Transverse colon (tissue), 4 donors: ENCODE results near the gene BTBD2. TPM values are rescaled to one million over a fixed set of nuclear protein-coding genes. Genes with fewer than 3 reads are reported as not detected.

Experiments used
- DNase-seq: peaks from one replicate; pipeline ENCODE4 v3.0.0-alpha.2; 2019
- H3K27ac ChIP-seq, 4 donors: fragments of 200-600 bp; sonication (generic); 2 replicates each; pipeline ENCODE4 v1.5.1; 2016 to 2018; ENCODE audit warnings: inconsistent platforms in 4 of 4
- H3K27me3 ChIP-seq: fragments of 200-600 bp; sonication (generic); 2 replicates; pipeline ENCODE4 v1.5.1; 2017; ENCODE audit warnings: inconsistent platforms
- H3K36me3 ChIP-seq, 4 donors: fragments of 200-600 bp; sonication (generic); 2 replicates each; pipeline ENCODE4 v1.5.1; 2017 to 2019; ENCODE audit warnings: inconsistent platforms in 4 of 4
- H3K4me1 ChIP-seq, 4 donors: fragments of 200-600 bp; sonication (generic); 2 replicates each; pipeline ENCODE4 v1.5.1; 2017 to 2020; ENCODE audit warnings: inconsistent platforms in 4 of 4
- H3K4me3 ChIP-seq, 4 donors: fragments of 200-600 bp; sonication (generic); 1 replicate in 1 of 4; 2 replicates in 3 of 4; pipeline versions ENCODE4 v1.5.1 to v1.6.1; 2017 to 2019; ENCODE audit warnings: inconsistent platforms in 4 of 4
- H3K9me3 ChIP-seq, 2 donors: fragments of 200-600 bp; sonication (generic); 2 replicates each; pipeline ENCODE4 v1.5.1; 2017 to 2019; ENCODE audit warnings: inconsistent platforms in 2 of 2
- CTCF ChIP-seq, 5 experiments: fragments of 200-600 bp in 3 of 5; fragments of 450-650 bp in 2 of 5; sonication (generic) in 3 of 5; IDR thresholded peaks; 1 replicate in 2 of 5; 2 replicates in 3 of 5; pipeline ENCODE4 v1.5.1; 2016 to 2017; ENCODE audit warnings: antibody characterized with exemption in 5 of 5, inconsistent platforms in 3 of 5, mild to moderate bottlenecking in 2 of 5, moderate library complexity in 1 of 5
- EP300 ChIP-seq: sonication (generic); formaldehyde crosslinking; IDR thresholded peaks from one replicate; pipeline ENCODE4 v1.6.1; 2017; ENCODE audit warnings: antibody characterized with exemption, low read depth
- POLR2A ChIP-seq: fragments of 450-650 bp; IDR thresholded peaks from one replicate; pipeline ENCODE4 v1.6.1; 2016; ENCODE audit warnings: antibody characterized with exemption, mild to moderate bottlenecking, moderate library complexity
- POLR2AphosphoS5 ChIP-seq, 3 donors: sonication (generic); formaldehyde crosslinking; IDR thresholded peaks; one replicate each; pipeline ENCODE4 v1.6.1; 2016; ENCODE audit warnings: antibody characterized with exemption in 3 of 3
- WGBS, 2 donors: methylation state at CpG; one replicate each; pipeline ENCODE4 v1.1.5; 2018; ENCODE audit warnings: low coverage in 1 of 2; 5-methylcytosine and 5-hydroxymethylcytosine counted together
- in situ Hi-C, 4 donors: fragments of 200-750 bp; cut with MboI; loops; one replicate each; pipeline versions ENCODE4 v1.15.0 to v1.15.1; 2017; ENCODE audit warnings: low sequenced_read_pairs in 3 of 4, low pct_ligation_motif_present in 1 of 4, low pct_unique_long_range_greater_than_20kb in 1 of 4
- intact Hi-C: fragments of 100-400 bp; cut with DNase I; formaldehyde crosslinking; loops from one replicate; pipeline ENCODE4 v1.15.1; 2023; ENCODE audit warnings: low total_unique reads
- total RNA-seq, 4 donors: library from RNA; depleted of rRNA; stranded (reverse); fragments of >200 nt; gene quantifications; one replicate each; pipeline ENCODE4 v1.1.0, GENCODE V29; 2016

Gene BTBD2
- total RNA-seq, 4 donors from 2014 or later, result 66.7 to 88.6 (median 84.4) TPM

- no peaks in the 10 kb centered on the region for H3K36me3 ChIP-seq
- TF ChIP-seq POLR2A, result no peak
- no peak for TF ChIP-seq POLR2AphosphoS5 (IDR thresholded peaks at IDR 0.05)
- TF ChIP-seq EP300, result no peak
- TF ChIP-seq CTCF (IDR thresholded peaks at IDR 0.05), result no peak
These were observed 710 bp upstream of the BTBD2 start for GRCh38 chr19:2016041-2016807.

GRCh38 chr19:2014731-2015607, 545 bp downstream of the BTBD2 start:
- intact Hi-C loops, result no loop called here
- Histone ChIP-seq H3K4me1 (peaks cover 13 to 29% (median 21%) of the 10 kb centered on the region in 4 donors), H3K27ac (peak overlapping the region; percentile 74 to 83 (median 76)), H3K36me3 (no peaks in the 10 kb centered on the region), H3K27me3 (no peaks in the 10 kb centered on the region), H3K9me3 (no peaks in the 10 kb centered on the region), H3K4me3 (peak overlapping the region; percentile 47 to 82 (median 71))
- 20% methylated on average over 23 of the region's 74 CpGs; no CpG with 5 or more reads in 1 of the 2 donors for WGBS, 2 donors
- no peak for TF ChIP-seq CTCF (IDR thresholded peaks at IDR 0.05)
- TF ChIP-seq EP300, result no peak
- TF ChIP-seq POLR2AphosphoS5 (IDR thresholded peaks at IDR 0.05), result no peak
- TF ChIP-seq POLR2A, result no peak
- in situ Hi-C loops, result loop anchor here in 1 of 4 donors (5.0 kb wide), 1 partner anchor 52 kb away; no protein-coding TSS in a partner anchor
- DNase-seq, result no peak

More at GRCh38 chr19:2016041-2016807, 710 bp upstream of the BTBD2 start:
- in situ Hi-C loops, result loop anchor here in 1 of 4 donors (5.0 kb wide), 1 partner anchor 51 kb away; no protein-coding TSS in a partner anchor
- Histone ChIP-seq H3K27me3 (no peaks in the 10 kb centered on the region), H3K9me3 (no peaks in the 10 kb centered on the region), H3K4me1 (peaks cover 14 to 29% (median 22%) of the 10 kb centered on the region in 4 donors), H3K27ac (peak overlapping the region; percentile 64 to 87 (median 78)), H3K4me3 (peak overlapping the region in 1 of 4 donors; percentile 71)
- peak; percentile 84 for DNase-seq
- WGBS, 2 donors, result 40 to 63% methylated on average over 2 to 21 of the region's 23 CpGs
- intact Hi-C loops, result no loop called here

GRCh38 chr19:2014131-2014571, 1.4 kb downstream of the BTBD2 start:
- WGBS, 2 donors, result 80% methylated on average over 5 of the region's 5 CpGs; no CpG with 5 or more reads in 1 of the 2 donors
- DNase-seq, result no peak
- Histone ChIP-seq H3K27ac (peak overlapping the region in 2 of 4 donors; percentile 74), H3K9me3 (no peaks in the 10 kb centered on the region), H3K4me1 (peaks cover 5 to 25% (median 20%) of the 10 kb centered on the region in 4 donors), H3K4me3 (peak overlapping the region in 1 of 4 donors; percentile 71), H3K27me3 (no peaks in the 10 kb centered on the region), H3K36me3 (no peaks in the 10 kb centered on the region)
- in situ Hi-C loops (no loop called here), intact Hi-C loops (no loop called here)
- TF ChIP-seq CTCF (IDR thresholded peaks at IDR 0.05) (no peak), POLR2AphosphoS5 (IDR thresholded peaks at IDR 0.05) (no peak), POLR2A (no peak), EP300 (no peak)

DNA sequence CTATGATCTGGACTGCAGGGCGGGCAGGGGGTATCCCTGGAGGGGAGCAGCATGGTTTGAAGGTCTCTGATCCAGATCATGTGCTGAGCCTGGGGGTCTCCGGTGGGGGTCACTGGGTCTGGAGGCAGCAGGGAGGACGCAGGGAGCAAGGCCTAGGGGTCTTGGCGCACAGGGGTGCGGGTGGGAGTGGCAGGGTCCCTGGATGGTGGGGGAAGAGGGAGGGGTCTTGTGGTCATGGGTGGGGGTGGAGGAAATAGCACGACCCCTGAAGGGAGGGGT, 1.9 kb downstream of the BTBD2 start:
- 83 to 93% methylated on average over 3 to 6 of the region's 6 CpGs for WGBS, 2 donors

More for the DNA sequence above, 1.9 kb downstream of the BTBD2 start:
- intact Hi-C loops, result no loop called here
- in situ Hi-C loops, result no loop called here
- Histone ChIP-seq H3K4me1 (peaks cover 5 to 25% (median 20%) of the 10 kb centered on the region in 4 donors), H3K4me3 (no peak overlapping the region), H3K36me3 (no peaks in the 10 kb centered on the region), H3K27ac (no peak overlapping the region), H3K9me3 (no peaks in the 10 kb centered on the region), H3K27me3 (no peaks in the 10 kb centered on the region)
- TF ChIP-seq EP300 (no peak), POLR2A (no peak), POLR2AphosphoS5 (IDR thresholded peaks at IDR 0.05) (no peak), CTCF (IDR thresholded peaks at IDR 0.05) (no peak)
- DNase-seq, result no peak
